Endothelial cell of umbilical vein (primary cell): ENCODE results near the gene TBC1D14. TPM values are rescaled to one million over a fixed set of nuclear protein-coding genes. Genes with fewer than 3 reads are reported as not detected.

Experiments used
- BruUV-seq: library from RNA; stranded (reverse); fragments of 400-500 nt; replicated peaks from 2 replicates; lab custom pipeline; 2021; lab: Mats Ljungman, UMichigan
- CTCF ChIA-PET: fragments of 300-600, 350-600 bp; sonication (Branson Sonifier 250); formaldehyde crosslinking; loops from one replicate; lab custom pipeline; 2021; ENCODE audit warnings: antibody characterized with exemption, inconsistent platforms; lab: Charles Lee
- POLR2A ChIA-PET: fragments of 300-600, 350-600 bp; sonication (Branson Sonifier 250); formaldehyde crosslinking; loops from one replicate; lab custom pipeline; 2021; ENCODE audit warnings: antibody characterized with exemption, inconsistent platforms; lab: Charles Lee
- DNase-seq: peaks from one replicate; pipeline ENCODE4 v3.0.0-alpha.2; 2011; ENCODE audit warnings: low read depth, low spot score
- FAIRE-seq: peaks from 2 replicates; lab custom pipeline; 2011; peaks lifted over from hg19 to GRCh38; lab: Jason Lieb, UNC
- H2AFZ ChIP-seq: 2 replicates; pipeline ENCODE4 v1.6.0; 2012; ENCODE audit warnings: low read depth, low read length, control low read depth, inconsistent platforms
- H3K27ac ChIP-seq: 2 replicates; pipeline ENCODE4 v1.5.1; 2011; ENCODE audit warnings: low read depth, mild to moderate bottlenecking, control low read depth, low read length, moderate library complexity; ENCODE audit not compliant: insufficient read depth
- H3K27me3 ChIP-seq, 2 experiments: 2 replicates each; pipeline versions ENCODE4 v1.6.0 to v1.6.1; 2011; ENCODE audit warnings: low read length in 2 of 2, mixed read lengths in 1 of 2; ENCODE audit not compliant: control insufficient read depth in 2 of 2, insufficient read depth in 2 of 2
- H3K36me3 ChIP-seq, 2 experiments: 2 replicates in 1 of 2; 3 replicates in 1 of 2; pipeline ENCODE4 v1.5.1; 2011; ENCODE audit warnings: low read length in 2 of 2, mild to moderate bottlenecking in 1 of 2, moderate library complexity in 1 of 2; ENCODE audit not compliant: control insufficient read depth in 2 of 2, insufficient read depth in 2 of 2; ENCODE audit errors: extremely low read depth in 1 of 2
- H3K4me1 ChIP-seq: 3 replicates; pipeline ENCODE4 v1.5.1; 2011; ENCODE audit warnings: mild to moderate bottlenecking, low read length; ENCODE audit not compliant: control insufficient read depth, insufficient read depth; ENCODE audit errors: extremely low read depth
- H3K4me2 ChIP-seq: 2 replicates; pipeline ENCODE4 v1.6.1; 2011; ENCODE audit warnings: low read length, control low read depth, mixed read lengths; ENCODE audit not compliant: insufficient read depth
- H3K4me3 ChIP-seq, 3 experiments: fragments of 200-600 bp in 1 of 3; sonication (generic), shearing (Covaris generic) in 1 of 3; replicated peaks in 1 of 3; 2 replicates each; pipeline ENCODE4 v1.5.1; 2011 to 2016; ENCODE audit warnings: control low read depth in 3 of 3, low read length in 3 of 3, mild to moderate bottlenecking in 2 of 3, inconsistent platforms in 1 of 3, low read depth in 1 of 3, moderate library complexity in 1 of 3; ENCODE audit not compliant: insufficient read depth in 1 of 3
- H3K79me2 ChIP-seq: 2 replicates; pipeline ENCODE4 v1.6.0; 2012; ENCODE audit warnings: low read length, inconsistent platforms; ENCODE audit not compliant: control insufficient read depth, insufficient read depth
- H3K9ac ChIP-seq: replicated peaks from 2 replicates; pipeline ENCODE3; 2011; ENCODE audit warnings: low read length, control low read depth; ENCODE audit not compliant: insufficient read depth; ENCODE audit errors: extremely low read depth
- H3K9me1 ChIP-seq: replicated peaks from 3 replicates; pipeline ENCODE4 v1.6.0; 2011; ENCODE audit warnings: mild to moderate bottlenecking, low read length; ENCODE audit not compliant: control insufficient read depth, insufficient read depth; ENCODE audit errors: extremely low read depth
- H3K9me3 ChIP-seq: replicated peaks from 2 replicates; pipeline ENCODE4 v1.5.1; 2012; ENCODE audit warnings: low read length, inconsistent platforms; ENCODE audit not compliant: control insufficient read depth, insufficient read depth
- H4K20me1 ChIP-seq: replicated peaks from 2 replicates; pipeline ENCODE3; 2011; ENCODE audit warnings: mild to moderate bottlenecking, low read length; ENCODE audit not compliant: control insufficient read depth, insufficient read depth; ENCODE audit errors: extremely low read depth
- CTCF ChIP-seq, 2 donors: IDR thresholded peaks; 1 replicate in 1 of 2; 2 replicates in 1 of 2; pipeline ENCODE4 v1.5.1; 2011; ENCODE audit warnings: low read length in 2 of 2, mild to moderate bottlenecking in 2 of 2, moderate library complexity in 2 of 2, control low read depth in 1 of 2, inconsistent platforms in 1 of 2, low read depth in 1 of 2; ENCODE audit not compliant: insufficient read depth in 1 of 2; ENCODE audit errors: extremely low read depth in 1 of 2
- GATA2 ChIP-seq: IDR thresholded peaks from 2 replicates; pipeline ENCODE4 v1.7.0; 2011; ENCODE audit warnings: low read depth, mild to moderate bottlenecking, moderate library complexity, mixed read lengths, low read length; ENCODE audit not compliant: insufficient read length, insufficient read depth
- JUN ChIP-seq: IDR thresholded peaks from 2 replicates; pipeline ENCODE4 v1.6.1; 2011; ENCODE audit warnings: borderline replicate concordance, low read depth; ENCODE audit not compliant: insufficient read length, insufficient read depth
- MYC ChIP-seq: IDR thresholded peaks from one replicate; pipeline ENCODE4 v1.6.1; 2011; ENCODE audit warnings: mild to moderate bottlenecking, low read depth, low read length
- POLR2AphosphoS5 ChIP-seq: IDR thresholded peaks from 2 replicates; pipeline ENCODE4 v1.6.1; 2012; ENCODE audit warnings: low read depth, mild to moderate bottlenecking, control low read depth, low read length, moderate library complexity; ENCODE audit not compliant: insufficient read depth
- dilution Hi-C: fragments of 300-500 bp; cut with MboI; formaldehyde crosslinking; loops from one replicate; pipeline ENCODE4 v1.15.0; 2019; ENCODE audit warnings: low sequenced_read_pairs; ENCODE audit not compliant: extremely low pct_ligation_motif_present
- intact Hi-C: fragments of 100-400 bp; cut with micrococcal nuclease; formaldehyde crosslinking; loops from one replicate; pipeline ENCODE4 v1.10.0; 2022
- polyA plus RNA-seq, 4 experiments: library from polyadenylated mRNA; depleted of rRNA in 3 of 4; stranded (reverse) in 3 of 4; unstranded in 1 of 4; fragments of >200 nt; gene quantifications; 2 replicates each; pipeline versions ENCODE4 v1.2.1 to v1.2.3, GENCODE V29; 2011 to 2012; ENCODE audit warnings: missing spikeins in 1 of 4
- total RNA-seq: library from RNA; stranded (reverse); gene quantifications from 2 replicates; pipeline ENCODE4 v1.2.3, GENCODE V29; 2021
- TF ChIP-seq, protein P1 (sequence below): IDR thresholded peaks from 2 replicates; pipeline ENCODE4 v1.6.1; 2011; ENCODE audit not compliant: insufficient read depth, insufficient read length

Gene TBC1D14
- total and polyA plus RNA-seq, 2 donors (not counting 3 experiments of a cell fraction or from before 2014, with no cell fraction given), result 23.7 to 24.8 TPM

- H3K36me3 ChIP-seq, result peaks cover 9 to 41% of the 10 kb centered on the region in 2 experiments
- H3K9ac ChIP-seq, result no peak overlapping the region
- no peaks in the 10 kb centered on the region for H3K4me1 ChIP-seq
- no peak overlapping the region for H3K4me3 ChIP-seq
- no peak for TF ChIP-seq MYC
- TF ChIP-seq CTCF (IDR thresholded peaks at IDR 0.05; ENCODE audit: extremely low read depth in 1 of 2, insufficient read depth in 1 of 2, low read depth in 1 of 2, low read length in 2 of 2), result no peak
- TF ChIP-seq POLR2AphosphoS5, result no peak
- TF ChIP-seq JUN, result no peak
- no peak for TF ChIP-seq GATA2
- TF ChIP-seq, protein P1, sequence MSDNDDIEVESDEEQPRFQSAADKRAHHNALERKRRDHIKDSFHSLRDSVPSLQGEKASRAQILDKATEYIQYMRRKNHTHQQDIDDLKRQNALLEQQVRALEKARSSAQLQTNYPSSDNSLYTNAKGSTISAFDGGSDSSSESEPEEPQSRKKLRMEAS, result no peak
- dilution Hi-C loops, result no loop called here
- no TSS peak for BruUV-seq
- intact Hi-C loops, result no loop called here
- H2AFZ ChIP-seq, result no peak overlapping the region
- H3K27ac ChIP-seq, result no peak overlapping the region
- no peaks in the 10 kb centered on the region for H3K9me1 ChIP-seq
- DNase-seq (no peak), FAIRE-seq (no peak)
- no peaks in the 10 kb centered on the region for H4K20me1 ChIP-seq
- POLR2A ChIA-PET, result no interaction called here
- no peaks in the 10 kb centered on the region for H3K79me2 ChIP-seq
- H3K27me3 ChIP-seq, result no peaks in the 10 kb centered on the region
- H3K9me3 ChIP-seq, result no peaks in the 10 kb centered on the region
- no peak overlapping the region for H3K4me2 ChIP-seq
- CTCF ChIA-PET, result interaction anchor here (0.5 to 7.8 kb wide), 3 partner anchors 10 to 157 kb away, joined by 3 to 353 read pairs (median 56); partner anchors contain the start of gene BLOC1S4
Measured at GRCh38 chr4:6875431-6875831, 34.2 kb upstream of the TBC1D14 start.
